ENCODE measurements around the gene MXRA7.

DNA sequence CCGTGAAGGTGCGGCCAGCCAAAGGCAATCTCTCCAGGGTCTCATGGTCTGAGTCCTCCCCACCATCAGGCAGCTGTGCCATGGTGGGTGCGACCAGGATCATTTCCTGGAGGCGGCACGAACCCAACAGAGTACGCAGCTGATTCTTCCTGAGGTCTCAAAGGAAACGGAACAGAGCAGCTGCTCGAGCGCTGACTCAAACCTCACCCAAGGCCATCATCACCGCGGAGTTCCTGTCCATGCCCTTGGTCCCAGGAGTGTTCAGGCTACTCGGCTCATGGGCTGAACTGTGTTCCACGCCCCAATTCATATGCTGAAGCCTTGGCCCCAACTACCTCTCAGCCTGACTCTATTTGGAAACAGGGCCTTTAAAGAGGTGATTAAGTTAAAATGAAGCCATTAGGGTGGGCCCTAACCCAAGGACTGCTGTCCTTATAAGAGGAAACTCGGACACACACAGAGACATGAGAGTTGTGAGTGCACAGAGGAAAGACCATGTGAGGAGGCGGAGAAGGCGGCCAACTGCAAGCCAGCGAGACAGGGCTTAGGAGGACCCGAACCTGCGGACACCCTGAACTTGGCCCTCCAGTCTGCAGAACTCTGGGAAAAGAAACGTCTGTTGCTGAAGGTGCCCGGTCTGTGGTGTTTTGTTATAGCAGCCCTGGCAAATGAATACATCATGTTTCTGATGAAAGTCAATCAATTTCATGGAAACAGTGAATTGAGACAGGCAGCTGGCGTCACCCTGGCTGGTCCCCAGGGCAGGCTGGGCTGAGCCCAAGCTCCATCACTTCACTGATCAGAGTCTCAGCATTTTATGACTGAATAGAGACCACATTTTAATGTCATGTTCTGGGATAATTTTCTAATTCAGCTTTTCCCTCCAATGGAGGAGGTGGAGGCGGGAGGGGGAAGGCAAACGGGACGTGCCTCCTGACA, 13.7 kb downstream of the MXRA7 start:
- TF ChIP-seq, protein P1, sequence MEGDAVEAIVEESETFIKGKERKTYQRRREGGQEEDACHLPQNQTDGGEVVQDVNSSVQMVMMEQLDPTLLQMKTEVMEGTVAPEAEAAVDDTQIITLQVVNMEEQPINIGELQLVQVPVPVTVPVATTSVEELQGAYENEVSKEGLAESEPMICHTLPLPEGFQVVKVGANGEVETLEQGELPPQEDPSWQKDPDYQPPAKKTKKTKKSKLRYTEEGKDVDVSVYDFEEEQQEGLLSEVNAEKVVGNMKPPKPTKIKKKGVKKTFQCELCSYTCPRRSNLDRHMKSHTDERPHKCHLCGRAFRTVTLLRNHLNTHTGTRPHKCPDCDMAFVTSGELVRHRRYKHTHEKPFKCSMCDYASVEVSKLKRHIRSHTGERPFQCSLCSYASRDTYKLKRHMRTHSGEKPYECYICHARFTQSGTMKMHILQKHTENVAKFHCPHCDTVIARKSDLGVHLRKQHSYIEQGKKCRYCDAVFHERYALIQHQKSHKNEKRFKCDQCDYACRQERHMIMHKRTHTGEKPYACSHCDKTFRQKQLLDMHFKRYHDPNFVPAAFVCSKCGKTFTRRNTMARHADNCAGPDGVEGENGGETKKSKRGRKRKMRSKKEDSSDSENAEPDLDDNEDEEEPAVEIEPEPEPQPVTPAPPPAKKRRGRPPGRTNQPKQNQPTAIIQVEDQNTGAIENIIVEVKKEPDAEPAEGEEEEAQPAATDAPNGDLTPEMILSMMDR (conservative IDR thresholded peaks at IDR 0.05; ENCODE audit: low read length): no peak
- TF ChIP-seq EZH2phosphoT487 (IDR thresholded peaks at IDR 0.05; ENCODE audit: borderline replicate concordance): no peak
